ENCODE data around the gene TRIM10. TPM values are rescaled to one million over a fixed set of nuclear protein-coding genes. Genes with fewer than 3 reads are reported as not detected.

TRIM10 gene
- under 1 TPM; 0.11 to 0.16 TPM for total RNA-seq

- no peak for ATAC-seq
- peaks cover 27% of the 10 kb centered on the region for H3K4me1 Mint-ChIP-seq
- H3K36me3 Mint-ChIP-seq (ENCODE audit: low read depth): no peaks in the 10 kb centered on the region
- no peaks in the 10 kb centered on the region for H3K9me3 Mint-ChIP-seq (ENCODE audit: low read depth)
- H3K4me3 Mint-ChIP-seq: no peak within 1 kb of the TSS
- ChIA-PET POLR2A (no interaction called here), CTCF (no interaction called here)
- H3K27me3 Mint-ChIP-seq: peaks cover 8% of the 10 kb centered on the region
- intact Hi-C loops (cut with DNase I, micrococcal nuclease): no loop called here
- DNase-seq: no peak
- no peak within 1 kb of the TSS for H3K27ac Mint-ChIP-seq
Measured at GRCh38 chr6:30160785-30161531, at the start of gene TRIM10. Gene TRIM10, minus strand, starts transcription at chr6:30161211. Its CDS starts 353 bp downstream, at chr6:30160858.

GRCh38 chr6:30207619-30208295 lies 46.7 kb upstream of the TRIM10 start:
- ATAC-seq (no peak), DNase-seq (no peak)
- H3K36me3 Mint-ChIP-seq (ENCODE audit: low read depth): peaks cover 28% of the 10 kb centered on the region
- POLR2A ChIA-PET: no interaction called here
- H3K27me3 Mint-ChIP-seq: no peaks in the 10 kb centered on the region
- peak overlapping the region; percentile 4 for H3K27ac Mint-ChIP-seq
- intact Hi-C loops (cut with DNase I, micrococcal nuclease): no loop called here
- H3K4me1 Mint-ChIP-seq: peaks cover 67% of the 10 kb centered on the region
- no peaks in the 10 kb centered on the region for H3K9me3 Mint-ChIP-seq (ENCODE audit: low read depth)
- H3K4me3 Mint-ChIP-seq: no peak overlapping the region
- CTCF ChIA-PET: interaction anchor here (1.0 to 1.1 kb wide), 2 partner anchors 11 to 152 kb away, joined by 3 to 8 read pairs; no protein-coding TSS in a partner anchor

- no peak overlapping the region for H3K27ac Mint-ChIP-seq
- ChIA-PET POLR2A (no interaction called here), CTCF (interaction anchor here (0.6 to 1.2 kb wide), 3 partner anchors 12 to 103 kb away, joined by 3 to 8 read pairs (median 3); no protein-coding TSS in a partner anchor)
- peaks cover 71% of the 10 kb centered on the region for H3K4me1 Mint-ChIP-seq
- intact Hi-C loops (cut with DNase I, micrococcal nuclease): no loop called here
- no peaks in the 10 kb centered on the region for H3K9me3 Mint-ChIP-seq (ENCODE audit: low read depth)
- H3K36me3 Mint-ChIP-seq (ENCODE audit: low read depth): peaks cover 26% of the 10 kb centered on the region
- ATAC-seq (no peak), DNase-seq (no peak)
- no peak overlapping the region for H3K4me3 Mint-ChIP-seq
- no peaks in the 10 kb centered on the region for H3K27me3 Mint-ChIP-seq
Measured at GRCh38 chr6:30206799-30207618, 46.0 kb upstream of the TRIM10 start.

- peaks cover 70% of the 10 kb centered on the region for H3K4me1 Mint-ChIP-seq
- H3K4me3 Mint-ChIP-seq: no peak overlapping the region
- DNase-seq: no peak
- ATAC-seq: no peak
- H3K27me3 Mint-ChIP-seq: no peaks in the 10 kb centered on the region
- no peak overlapping the region for H3K27ac Mint-ChIP-seq
- ChIA-PET POLR2A (no interaction called here), CTCF (interaction anchor here (1.2 kb wide), 1 partner anchor 103 kb away, joined by 3 read pairs; no protein-coding TSS in a partner anchor)
- no peaks in the 10 kb centered on the region for H3K9me3 Mint-ChIP-seq (ENCODE audit: low read depth)
- intact Hi-C loops (cut with DNase I, micrococcal nuclease): no loop called here
- peaks cover 28% of the 10 kb centered on the region for H3K36me3 Mint-ChIP-seq (ENCODE audit: low read depth)
Measured at GRCh38 chr6:30206152-30206551, 45.1 kb upstream of the TRIM10 start.

GRCh38 chr6:30204116-30204515 lies 43.1 kb upstream of the TRIM10 start:
- ATAC-seq (no peak), DNase-seq (no peak)
- Mint-ChIP-seq H3K9me3 (ENCODE audit: low read depth) (no peaks in the 10 kb centered on the region), H3K4me1 (peaks cover 57% of the 10 kb centered on the region), H3K27me3 (no peaks in the 10 kb centered on the region), H3K36me3 (ENCODE audit: low read depth) (peaks cover 30% of the 10 kb centered on the region), H3K4me3 (no peak overlapping the region), H3K27ac (peak overlapping the region; percentile 48)
- intact Hi-C loops (cut with DNase I, micrococcal nuclease): no loop called here
- CTCF ChIA-PET: interaction anchor here (0.6 to 1.6 kb wide), 4 partner anchors 11 to 113 kb away, joined by 3 to 11 read pairs (median 3); no protein-coding TSS in a partner anchor
- POLR2A ChIA-PET: no interaction called here

- Mint-ChIP-seq H3K4me3 (no peak overlapping the region), H3K27ac (no peak overlapping the region), H3K36me3 (ENCODE audit: low read depth) (peaks cover 34% of the 10 kb centered on the region), H3K27me3 (no peaks in the 10 kb centered on the region), H3K4me1 (peaks cover 39% of the 10 kb centered on the region), H3K9me3 (ENCODE audit: low read depth) (no peaks in the 10 kb centered on the region)
- intact Hi-C loops (cut with DNase I, micrococcal nuclease): no loop called here
- ChIA-PET POLR2A (no interaction called here), CTCF (no interaction called here)
- no peak for ATAC-seq
- no peak for DNase-seq
Measured at GRCh38 chr6:30202366-30202765, 41.4 kb upstream of the TRIM10 start.

- Mint-ChIP-seq H3K27me3 (no peaks in the 10 kb centered on the region), H3K4me3 (no peak overlapping the region), H3K9me3 (ENCODE audit: low read depth) (no peaks in the 10 kb centered on the region), H3K27ac (no peak overlapping the region), H3K4me1 (peaks cover 30% of the 10 kb centered on the region), H3K36me3 (ENCODE audit: low read depth) (peaks cover 48% of the 10 kb centered on the region)
- ChIA-PET CTCF (no interaction called here), POLR2A (no interaction called here)
- DNase-seq: no peak
- intact Hi-C loops (cut with DNase I, micrococcal nuclease): no loop called here
- ATAC-seq: no peak
Measured at GRCh38 chr6:30200551-30201281, 39.7 kb upstream of the TRIM10 start.

GRCh38 chr6:30198166-30199084 lies 37.4 kb upstream of the TRIM10 start:
- Mint-ChIP-seq H3K9me3 (ENCODE audit: low read depth) (no peaks in the 10 kb centered on the region), H3K4me3 (no peak overlapping the region)
- POLR2A ChIA-PET: no interaction called here

GRCh38 chr6:30196376-30196775 lies 35.4 kb upstream of the TRIM10 start:
- DNase-seq (no peak), ATAC-seq (no peak)
- H3K4me3 Mint-ChIP-seq: no peak overlapping the region
- H3K9me3 Mint-ChIP-seq (ENCODE audit: low read depth): no peaks in the 10 kb centered on the region
- peaks cover 8% of the 10 kb centered on the region for H3K4me1 Mint-ChIP-seq
- POLR2A ChIA-PET: no interaction called here
- no peak overlapping the region for H3K27ac Mint-ChIP-seq
- no peaks in the 10 kb centered on the region for H3K27me3 Mint-ChIP-seq
- CTCF ChIA-PET: interaction anchor here (0.6 to 0.7 kb wide), 2 partner anchors 53 to 669 kb away, joined by 3 to 4 read pairs; no protein-coding TSS in a partner anchor
- H3K36me3 Mint-ChIP-seq (ENCODE audit: low read depth): peaks cover 43% of the 10 kb centered on the region
- intact Hi-C loops (cut with DNase I, micrococcal nuclease): no loop called here

More at GRCh38 chr6:30198166-30199084, 37.4 kb upstream of the TRIM10 start:
- Mint-ChIP-seq H3K27me3 (no peaks in the 10 kb centered on the region), H3K36me3 (ENCODE audit: low read depth) (peaks cover 46% of the 10 kb centered on the region), H3K4me1 (peaks cover 21% of the 10 kb centered on the region), H3K27ac (no peak overlapping the region)
- DNase-seq (no peak), ATAC-seq (no peak)
- intact Hi-C loops (cut with DNase I, micrococcal nuclease): no loop called here
- CTCF ChIA-PET: no interaction called here

- POLR2A ChIA-PET: no interaction called here
- no peak for ATAC-seq
- DNase-seq: no peak
- CTCF ChIA-PET: interaction anchor here (0.6 to 0.7 kb wide), 2 partner anchors 52 to 670 kb away, joined by 3 to 4 read pairs; no protein-coding TSS in a partner anchor
- H3K4me1 Mint-ChIP-seq: peaks cover 4% of the 10 kb centered on the region
- H3K4me3 Mint-ChIP-seq: no peak overlapping the region
- H3K36me3 Mint-ChIP-seq (ENCODE audit: low read depth): peaks cover 43% of the 10 kb centered on the region
- H3K27ac Mint-ChIP-seq: peak overlapping the region; percentile 55
- H3K9me3 Mint-ChIP-seq (ENCODE audit: low read depth): no peaks in the 10 kb centered on the region
- no peaks in the 10 kb centered on the region for H3K27me3 Mint-ChIP-seq
- intact Hi-C loops (cut with DNase I, micrococcal nuclease): no loop called here
Measured at GRCh38 chr6:30195951-30196350, 34.9 kb upstream of the TRIM10 start.

Data from activated CD4-positive, alpha-beta T cell treated with anti-CD3 and anti-CD28 coated beads for 36 hours (primary cell).